DND-41 (cell line): Measurements from ENCODE around the gene POLA2.

Experiments
- ATAC-seq: fragments of 200-7000 bp; cut with Tn5 transposase; 3 replicates; pipeline ENCODE4 v1.9.1; 2021; ENCODE audit warnings: low read depth; ENCODE audit not compliant: insufficient read depth
- DNase-seq: peaks from one replicate; pipeline ENCODE4 v3.0.0-alpha.2; 2020
- H2AFZ ChIP-seq: 2 replicates; pipeline ENCODE4 v1.6.0; 2012; ENCODE audit warnings: low read depth, low read length
- H3K27ac ChIP-seq: 2 replicates; pipeline ENCODE4 v1.5.1; 2012; ENCODE audit warnings: low read length, inconsistent platforms
- H3K27me3 ChIP-seq: fragments of 200-600 bp; sonication (generic); 2 replicates; pipeline ENCODE4 v1.6.0; 2012; ENCODE audit warnings: low read length, mild to moderate bottlenecking, inconsistent platforms; ENCODE audit not compliant: insufficient read depth, poor library complexity
- H3K36me3 ChIP-seq: 2 replicates; pipeline ENCODE4 v1.5.1; 2012; ENCODE audit warnings: low read length, inconsistent platforms; ENCODE audit not compliant: insufficient read depth
- H3K4me1 ChIP-seq: 2 replicates; pipeline ENCODE4 v1.5.1; 2012; ENCODE audit warnings: mild to moderate bottlenecking, low read length; ENCODE audit not compliant: insufficient read depth
- H3K4me2 ChIP-seq: 2 replicates; pipeline ENCODE4 v1.6.0; 2012; ENCODE audit warnings: mild to moderate bottlenecking, moderate library complexity, low read length, inconsistent platforms; ENCODE audit not compliant: insufficient read depth
- H3K4me3 ChIP-seq, 2 experiments: fragments of 200-600 bp in 1 of 2; shearing (Covaris generic) in 1 of 2; 2 replicates each; pipeline ENCODE4 v1.5.1; 2012 to 2016; ENCODE audit warnings: inconsistent platforms in 2 of 2, low read length in 2 of 2, mild to moderate bottlenecking in 2 of 2, low read depth in 1 of 2, moderate library complexity in 1 of 2
- H3K79me2 ChIP-seq: 2 replicates; pipeline ENCODE4 v1.6.0; 2012; ENCODE audit warnings: low read length, inconsistent platforms; ENCODE audit not compliant: insufficient read depth
- H3K9ac ChIP-seq: 2 replicates; pipeline ENCODE4 v1.6.0; 2012; ENCODE audit warnings: low read depth, mild to moderate bottlenecking, inconsistent platforms, low read length, moderate library complexity
- H3K9me3 ChIP-seq: 2 replicates; pipeline ENCODE4 v1.5.1; 2012; ENCODE audit warnings: low read length, moderate library complexity, mild to moderate bottlenecking, inconsistent platforms; ENCODE audit not compliant: insufficient read depth, severe bottlenecking
- H4K20me1 ChIP-seq: 2 replicates; pipeline ENCODE4 v1.6.0; 2012; ENCODE audit warnings: low read length; ENCODE audit not compliant: insufficient read depth
- CTCF ChIP-seq: IDR thresholded peaks from 2 replicates; pipeline ENCODE4 v1.5.1; 2012; ENCODE audit warnings: borderline replicate concordance, low read length, moderate library complexity, mild to moderate bottlenecking; ENCODE audit not compliant: poor library complexity, severe bottlenecking; ENCODE audit errors: extremely low read depth
- EZH2 ChIP-seq: IDR thresholded peaks from 3 replicates; pipeline ENCODE4 v1.6.1; 2012; ENCODE audit warnings: borderline replicate concordance, low read depth, mild to moderate bottlenecking, moderate library complexity, low read length, inconsistent platforms; ENCODE audit not compliant: severe bottlenecking

Gene POLA2

GRCh38 chr11:65279741-65280440 is 18.1 kb downstream of the POLA2 start:
- no peak overlapping the region for H3K27ac ChIP-seq
- no peak overlapping the region for H3K4me2 ChIP-seq
- no peak overlapping the region for H3K9ac ChIP-seq
- DNase-seq = no peak
- TF ChIP-seq CTCF (no peak), EZH2 (no peak)
- H3K36me3 ChIP-seq = peaks cover 96% of the 10 kb centered on the region
- H3K4me3 ChIP-seq = no peak overlapping the region
- H2AFZ ChIP-seq = no peak overlapping the region
- no peaks in the 10 kb centered on the region for H3K79me2 ChIP-seq
- no peak for ATAC-seq
- H3K27me3 ChIP-seq = no peaks in the 10 kb centered on the region
- no peaks in the 10 kb centered on the region for H3K4me1 ChIP-seq
- H4K20me1 ChIP-seq = 0 out of 2 replicates have a peak, but pooled peaks cover 9% of the 10 kb centered on the region
- no peaks in the 10 kb centered on the region for H3K9me3 ChIP-seq

DNA sequence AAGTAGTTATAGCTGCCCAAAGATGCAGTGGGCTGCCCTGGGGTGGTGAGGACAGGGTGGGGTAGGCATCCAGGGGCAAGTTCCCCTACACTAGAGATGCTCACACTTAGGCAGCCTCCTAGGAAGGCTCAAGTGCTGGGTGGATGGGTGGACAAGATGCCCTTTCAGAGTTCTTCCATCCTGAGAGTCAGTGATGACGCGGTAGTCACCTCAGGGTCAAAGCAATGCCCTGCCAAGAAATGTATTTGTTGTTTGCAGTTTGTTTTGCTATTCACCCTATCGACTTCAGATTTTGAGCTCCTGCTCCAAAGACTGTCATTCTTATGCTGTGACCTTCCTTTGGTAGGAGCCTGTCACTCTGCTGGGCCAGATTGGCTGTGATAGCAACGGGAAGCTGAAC is 18.9 kb downstream of the POLA2 start:
- Histone ChIP-seq H3K9me3 (no peaks in the 10 kb centered on the region), H3K4me1 (no peaks in the 10 kb centered on the region), H3K27me3 (no peaks in the 10 kb centered on the region), H4K20me1 (0 out of 2 replicates have a peak, but pooled peaks cover 9% of the 10 kb centered on the region), H3K9ac (no peak overlapping the region), H2AFZ (no peak overlapping the region), H3K36me3 (peaks cover 98% of the 10 kb centered on the region), H3K79me2 (no peaks in the 10 kb centered on the region), H3K27ac (no peak overlapping the region), H3K4me2 (no peak overlapping the region), H3K4me3 (no peak overlapping the region)
- no peak for ATAC-seq
- DNase-seq = no peak
- TF ChIP-seq CTCF (no peak), EZH2 (no peak)

DNA sequence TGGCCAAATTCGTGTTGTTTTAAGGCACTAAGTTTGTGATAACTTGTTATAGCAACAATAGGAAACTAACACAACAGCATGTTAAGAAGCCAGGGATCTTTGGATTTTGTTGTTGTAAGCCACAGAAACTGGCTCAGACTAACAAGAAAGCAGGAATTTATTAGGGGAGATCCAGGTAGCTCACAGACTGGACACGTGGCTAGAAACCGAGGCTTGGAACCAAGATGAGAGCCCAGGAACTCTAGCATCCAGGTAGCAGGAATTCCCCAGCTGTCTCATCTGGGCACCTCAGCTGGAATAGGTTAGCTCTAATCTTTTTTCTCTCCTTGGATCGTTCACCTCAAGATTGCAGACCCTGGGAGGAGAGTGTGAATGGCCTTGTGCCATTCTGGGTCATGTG is 24.9 kb downstream of the POLA2 start:
- no peak for ATAC-seq
- no peak overlapping the region for H3K9ac ChIP-seq
- no peaks in the 10 kb centered on the region for H3K9me3 ChIP-seq
- H4K20me1 ChIP-seq = peaks cover 4% of the 10 kb centered on the region; the same call in 1 of the 2 replicates
- no peaks in the 10 kb centered on the region for H3K27me3 ChIP-seq
- H2AFZ ChIP-seq = no peak overlapping the region
- H3K27ac ChIP-seq = no peak overlapping the region
- no peaks in the 10 kb centered on the region for H3K79me2 ChIP-seq
- no peak overlapping the region for H3K4me3 ChIP-seq
- H3K4me2 ChIP-seq = no peak overlapping the region
- peaks cover 98% of the 10 kb centered on the region for H3K36me3 ChIP-seq
- no peaks in the 10 kb centered on the region for H3K4me1 ChIP-seq
- TF ChIP-seq CTCF = no peak
- TF ChIP-seq EZH2 = no peak
- no peak for DNase-seq
